GM19467 (cell line): ENCODE data around the gene FHIT.

Source experiments
- ATAC-seq: cut with Tn5 transposase; IDR thresholded peaks from one replicate; pipeline ENCODE4 v1.9.1; 2021; ENCODE audit warnings: mild to moderate bottlenecking, moderate library complexity; ENCODE audit not compliant: unreplicated experiment

Gene FHIT

DNA sequence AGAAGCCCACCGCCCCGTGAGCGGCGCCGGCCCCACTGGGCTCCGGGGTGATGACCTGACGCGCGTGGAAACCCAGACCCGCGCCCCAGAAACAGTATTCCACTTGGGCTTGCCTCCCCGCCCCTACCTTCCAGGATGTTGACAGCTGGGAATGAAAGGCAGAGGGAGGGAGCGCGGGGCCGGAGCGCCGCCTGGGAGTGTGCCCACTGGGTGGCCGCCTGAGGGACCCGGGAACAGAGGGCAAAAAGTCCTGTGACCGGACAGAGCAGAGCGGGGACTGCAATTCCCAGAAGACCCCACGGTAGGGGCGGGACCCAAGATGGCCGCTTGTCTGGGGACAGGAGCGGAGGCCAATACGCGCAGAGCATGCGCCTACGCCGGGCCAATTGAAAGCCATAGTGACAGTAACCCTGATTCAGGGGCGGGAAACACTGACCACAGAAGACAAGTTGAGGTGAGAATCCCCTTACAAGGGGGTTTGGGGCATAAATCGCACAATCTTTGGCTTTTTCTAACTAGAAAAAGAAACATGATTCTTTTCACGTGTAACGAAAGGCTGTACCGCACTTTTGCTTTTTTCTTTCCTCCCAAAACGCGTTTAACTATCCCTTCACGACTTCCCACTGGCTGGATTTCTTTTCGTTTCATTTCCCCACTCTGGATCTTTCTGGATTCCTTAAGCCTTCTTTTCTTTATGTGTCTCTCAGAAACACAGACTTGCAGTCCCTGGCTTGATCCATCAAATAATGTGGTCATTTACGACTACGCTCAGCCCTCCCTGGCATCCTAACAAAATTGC is at the start of gene FHIT:
FHIT (minus strand) TSS at position 279 of the 799 bp plus-strand sequence.
- peak; percentile 91 for ATAC-seq

DNA sequence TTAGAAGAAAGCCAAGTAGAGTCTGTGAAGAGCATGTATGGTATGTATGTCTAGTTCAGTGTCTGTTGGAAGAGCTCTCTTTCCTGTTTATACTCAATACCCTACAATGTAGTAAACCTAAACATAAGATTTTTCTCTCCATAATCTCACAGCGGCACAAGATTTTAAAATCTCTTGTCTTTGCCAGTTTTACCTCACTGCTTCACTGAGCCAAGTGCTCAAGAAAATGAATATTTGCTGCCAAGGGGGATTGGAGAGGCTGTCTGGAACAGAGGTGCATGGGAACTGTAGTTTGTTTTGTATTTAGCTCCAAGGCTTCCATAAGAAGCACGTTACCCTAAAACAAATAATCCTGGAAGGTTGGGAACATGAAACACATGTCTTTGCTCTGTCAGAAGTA is 49.5 kb upstream of the FHIT start:
- no peak for ATAC-seq

DNA sequence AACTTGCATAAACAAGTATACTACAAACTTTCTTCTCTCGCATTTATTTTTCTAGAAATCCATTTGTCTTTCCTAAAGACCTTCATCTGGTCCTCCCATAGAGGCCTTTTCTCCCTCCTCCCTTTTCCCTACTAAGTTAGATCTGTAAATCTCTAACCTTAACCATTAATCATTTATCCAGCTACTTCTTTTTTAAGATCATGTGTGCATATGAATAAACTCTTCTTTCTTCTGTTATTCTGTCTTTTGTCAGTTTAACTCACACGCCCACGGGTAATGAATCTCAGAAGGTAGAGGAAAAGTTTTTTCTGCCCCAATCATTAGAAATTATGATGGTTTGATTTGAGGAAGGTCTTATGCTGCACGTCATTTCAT is 48.7 kb upstream of the FHIT start:
- no peak for ATAC-seq

DNA sequence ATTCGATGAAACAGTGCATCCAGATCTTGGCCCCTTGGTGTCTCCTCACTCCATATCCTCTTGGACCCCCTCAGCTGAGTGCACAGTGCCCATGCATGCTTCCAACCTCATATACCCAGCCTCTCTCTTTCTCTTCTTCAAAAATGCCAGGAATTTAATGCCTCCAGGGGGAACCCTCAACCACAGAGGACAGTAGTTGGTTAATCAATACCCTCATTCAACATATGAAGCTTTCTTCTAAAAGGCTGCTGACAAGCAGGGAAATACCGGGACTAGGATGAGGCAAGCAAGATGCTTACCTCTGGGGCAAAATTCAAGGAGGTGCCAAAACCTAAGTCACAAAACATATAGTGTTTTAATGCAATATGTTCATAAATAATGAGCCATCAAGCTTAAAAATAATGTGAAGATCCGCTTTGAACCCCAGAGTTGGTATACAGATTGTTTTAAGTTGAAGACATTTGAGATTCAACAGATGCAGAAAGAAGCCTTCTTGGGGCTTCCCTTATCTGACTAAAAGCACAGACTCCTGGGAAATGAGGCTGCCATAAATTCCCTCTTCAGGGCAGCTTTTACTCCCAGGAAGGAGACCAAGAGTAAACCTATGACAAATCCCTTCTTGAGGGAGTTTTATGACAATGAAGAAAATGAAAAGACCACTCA is 48.2 kb upstream of the FHIT start:
- ATAC-seq: no peak

DNA sequence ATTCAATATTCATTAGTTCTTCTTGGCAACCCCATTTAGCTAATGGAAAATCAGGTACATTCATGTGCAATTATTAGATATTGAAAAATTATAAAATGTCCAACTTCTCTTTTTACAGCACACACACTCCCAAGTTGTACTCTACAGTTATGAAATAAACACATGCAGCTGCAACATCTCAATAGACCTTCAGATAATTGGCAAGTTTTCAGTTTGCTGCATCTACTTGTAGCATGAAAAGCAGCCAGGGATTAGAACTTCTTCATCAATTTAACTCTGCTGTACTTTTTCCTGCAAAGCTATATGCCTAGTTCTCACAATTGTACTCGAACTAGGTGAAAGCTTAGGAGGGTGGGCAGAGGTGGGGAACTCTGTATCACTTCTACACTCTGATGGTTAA is 46.6 kb upstream of the FHIT start:
- no peak for ATAC-seq

DNA sequence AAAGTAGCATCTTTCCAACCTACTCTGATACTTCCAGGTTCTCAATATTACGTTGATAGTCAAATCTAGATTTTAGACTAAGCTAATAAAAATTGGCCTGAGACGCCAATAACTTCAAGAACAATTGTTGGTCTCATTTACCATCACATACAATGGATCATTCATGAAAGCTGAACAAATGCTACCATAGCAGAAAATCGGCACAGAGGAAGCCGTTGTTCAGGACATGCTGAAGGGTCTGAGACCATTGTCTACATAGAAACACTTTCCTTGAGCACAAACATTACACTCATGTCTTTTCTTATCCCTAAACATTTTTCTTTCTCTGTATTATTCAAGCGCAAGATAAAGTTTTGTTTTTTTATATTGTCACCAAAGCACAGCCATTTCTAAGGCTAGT is 37.2 kb upstream of the FHIT start:
- no peak for ATAC-seq

DNA sequence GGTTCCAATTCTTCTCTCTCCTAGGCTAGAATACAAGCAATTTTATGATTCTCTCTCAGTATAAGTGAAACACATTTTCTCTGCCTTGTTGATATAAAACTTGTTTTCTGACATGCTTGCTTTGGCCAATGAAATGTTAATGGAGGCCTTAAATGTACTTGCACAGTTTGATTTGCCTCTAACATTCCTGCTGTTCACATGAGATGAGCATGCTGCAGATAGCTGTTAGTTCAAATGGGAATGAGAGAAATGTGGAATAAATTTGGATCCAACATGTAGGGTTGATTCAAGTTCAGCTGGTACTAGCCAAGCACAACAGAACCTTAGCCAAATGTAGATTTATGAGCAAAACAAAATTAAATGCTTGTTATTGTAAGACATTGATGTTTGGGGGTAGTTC is 32.6 kb upstream of the FHIT start:
- no peak for ATAC-seq

DNA sequence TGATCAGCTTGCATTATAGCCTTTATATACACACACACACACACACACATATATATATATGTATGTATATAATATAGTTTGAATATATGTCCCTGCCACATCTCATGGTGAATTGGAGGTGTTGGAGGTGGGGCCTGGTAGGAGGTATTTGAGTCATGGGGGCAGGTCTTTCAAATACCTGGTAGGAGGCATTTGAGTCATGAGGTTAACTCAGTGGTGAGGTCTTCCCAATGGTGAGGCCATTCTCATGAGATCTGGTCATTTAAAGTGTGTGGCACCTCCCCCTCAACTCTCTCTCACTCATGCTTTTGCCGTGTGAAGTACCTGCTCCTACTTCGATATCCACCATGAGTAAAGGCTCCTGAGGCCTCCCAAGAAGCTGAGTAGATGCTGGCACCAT is 27.5 kb upstream of the FHIT start:
- ATAC-seq: no peak

DNA sequence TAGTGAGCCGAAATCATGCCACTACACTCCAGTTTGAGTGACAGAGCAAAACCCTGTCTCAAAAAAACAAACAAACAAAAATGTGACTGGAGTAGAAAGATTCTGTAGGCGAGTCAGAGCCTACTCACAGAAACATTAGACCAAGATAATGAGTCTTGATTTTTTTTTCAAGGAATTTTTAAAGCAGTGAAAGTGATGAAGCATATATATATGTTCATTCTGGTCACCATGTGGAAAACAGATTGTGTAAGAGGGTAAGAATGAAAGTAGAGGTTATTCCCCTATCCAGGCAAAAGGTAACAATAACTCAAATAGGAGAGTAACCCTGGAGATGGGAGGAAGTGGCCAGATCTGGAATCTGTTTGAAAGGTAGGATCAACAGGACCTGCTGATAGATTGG is 26.2 kb upstream of the FHIT start:
- ATAC-seq: no peak

DNA sequence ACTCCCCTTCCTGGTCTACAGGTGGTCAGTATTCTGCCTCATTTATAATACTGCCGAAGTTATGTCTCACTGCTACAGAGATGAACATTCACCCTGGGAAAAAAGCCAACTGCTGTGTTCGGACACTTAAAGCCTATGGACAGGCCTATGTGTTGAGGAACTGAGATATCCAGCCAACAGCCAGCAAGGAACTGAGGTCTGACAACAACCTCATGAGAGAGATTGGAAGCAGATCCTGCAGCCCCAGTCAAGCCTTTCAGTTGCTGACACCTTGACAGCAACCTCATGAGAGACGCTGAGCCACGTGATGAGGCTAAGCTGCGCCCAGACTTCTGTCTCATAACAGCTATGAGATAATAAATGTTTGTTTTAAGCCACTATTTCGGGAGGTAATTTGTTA is 18.2 kb upstream of the FHIT start:
- no peak for ATAC-seq

DNA sequence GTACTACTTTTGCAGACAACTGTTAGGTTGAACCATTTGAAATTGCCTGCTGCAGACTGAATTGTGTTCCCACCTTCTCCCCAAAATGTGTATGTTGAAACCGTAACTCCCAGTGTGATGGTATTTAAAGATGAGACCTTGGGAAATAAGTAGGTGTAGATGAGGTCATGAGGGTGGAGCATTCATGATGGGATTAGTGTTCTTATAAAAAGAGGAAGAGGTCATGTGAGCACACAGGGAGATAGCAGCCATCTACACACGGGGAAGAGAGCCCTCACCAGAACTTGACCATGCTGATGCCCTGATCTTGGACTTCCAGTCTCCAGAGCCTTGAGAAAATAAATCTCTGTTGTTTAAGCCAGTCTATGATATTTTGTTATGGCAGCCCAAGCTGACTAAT is 17.4 kb upstream of the FHIT start:
- ATAC-seq: no peak

DNA sequence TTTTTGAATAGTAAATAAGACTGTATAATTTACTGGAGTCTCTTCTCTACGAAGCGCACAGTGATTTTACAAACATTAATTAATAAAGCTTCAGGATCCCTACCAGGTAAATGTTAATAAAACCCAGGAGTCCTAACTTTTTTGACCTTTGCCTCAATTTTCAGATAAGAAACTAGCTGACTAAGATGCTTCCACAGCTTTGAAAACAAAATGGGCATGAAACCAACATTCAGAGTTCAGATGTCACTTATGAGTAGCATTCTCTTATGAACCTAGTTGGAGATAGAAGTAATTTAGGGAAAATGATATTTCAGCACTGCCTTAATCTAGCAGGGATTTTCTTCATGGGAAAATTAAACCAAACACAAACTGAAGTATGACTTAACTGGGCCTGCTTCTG is 13.0 kb upstream of the FHIT start:
- no peak for ATAC-seq

DNA sequence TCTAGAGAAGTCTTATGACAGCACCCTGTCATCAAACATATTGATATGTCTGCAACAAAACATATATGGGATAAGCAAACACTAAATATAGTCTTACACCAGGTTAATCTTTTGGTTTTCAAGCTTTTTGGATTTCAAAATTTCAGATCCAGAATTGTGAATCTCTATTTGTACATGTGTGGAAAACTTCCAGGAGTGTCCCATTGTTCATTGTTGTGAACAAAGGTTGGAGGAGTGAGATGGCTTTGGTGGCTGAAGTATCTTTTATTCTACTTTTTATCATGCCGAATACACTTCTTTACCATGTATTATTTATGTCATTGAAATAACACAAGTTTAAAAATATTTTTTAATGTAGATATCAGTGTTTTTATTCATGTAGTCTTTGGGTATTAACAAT is 5.9 kb upstream of the FHIT start:
- no peak for ATAC-seq

DNA sequence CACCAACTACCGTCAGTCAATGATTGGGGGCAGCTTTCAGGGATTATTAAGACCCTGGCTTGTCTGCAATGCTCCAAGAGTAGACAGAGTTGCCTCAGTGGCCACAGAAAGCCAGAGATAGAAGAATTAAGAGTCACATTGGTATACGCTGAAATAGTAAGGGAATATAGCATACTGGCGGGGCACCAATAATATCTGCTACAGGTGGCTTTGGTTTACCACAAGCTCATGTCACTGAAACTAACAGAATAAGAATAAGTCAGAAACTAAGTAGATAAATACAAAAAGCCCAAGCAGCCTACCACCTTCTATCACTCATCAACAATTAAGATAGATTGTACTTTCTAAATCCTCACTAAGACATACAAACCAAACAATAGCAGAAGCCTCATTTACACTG is 2.5 kb upstream of the FHIT start:
- no peak for ATAC-seq

DNA sequence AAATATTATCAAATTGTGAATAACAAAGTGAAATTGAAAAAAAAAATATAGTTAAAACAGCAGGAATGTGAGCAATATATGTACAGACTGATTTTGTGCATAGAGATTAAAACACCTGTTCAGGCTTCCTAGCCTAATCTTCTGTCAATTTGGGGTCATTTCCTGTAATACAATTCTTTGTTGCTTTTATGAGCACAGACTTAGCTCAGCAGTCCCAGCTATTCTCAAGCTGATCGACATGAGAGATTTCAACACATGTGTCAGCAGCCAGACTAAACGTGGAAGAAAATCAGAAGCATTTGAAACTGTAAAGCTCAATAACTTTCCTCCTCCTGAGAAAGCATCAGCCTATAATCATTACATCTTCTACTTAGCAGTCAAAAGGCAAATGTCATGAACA is 1.6 kb upstream of the FHIT start:
- ATAC-seq: no peak

DNA sequence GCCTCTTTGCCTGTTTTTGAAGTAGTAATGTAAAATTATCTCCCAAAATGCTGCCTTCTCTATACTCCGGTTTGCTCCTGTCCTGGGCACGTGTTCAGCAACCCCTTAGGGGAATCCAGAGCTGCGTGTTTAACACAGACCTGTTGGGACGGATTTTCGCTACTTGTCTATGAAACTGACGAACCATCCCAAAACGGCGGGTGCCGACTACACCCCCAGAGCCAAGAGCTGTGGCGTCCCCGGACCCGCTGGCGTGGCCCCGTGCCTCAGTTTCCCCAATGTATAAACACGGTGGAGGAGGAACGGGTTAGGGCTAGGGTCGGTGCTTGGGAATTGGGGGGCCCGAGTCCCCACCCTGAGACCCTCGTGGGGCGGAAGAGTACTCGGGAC is 473 bp downstream of the FHIT start:
- ATAC-seq: no peak

DNA sequence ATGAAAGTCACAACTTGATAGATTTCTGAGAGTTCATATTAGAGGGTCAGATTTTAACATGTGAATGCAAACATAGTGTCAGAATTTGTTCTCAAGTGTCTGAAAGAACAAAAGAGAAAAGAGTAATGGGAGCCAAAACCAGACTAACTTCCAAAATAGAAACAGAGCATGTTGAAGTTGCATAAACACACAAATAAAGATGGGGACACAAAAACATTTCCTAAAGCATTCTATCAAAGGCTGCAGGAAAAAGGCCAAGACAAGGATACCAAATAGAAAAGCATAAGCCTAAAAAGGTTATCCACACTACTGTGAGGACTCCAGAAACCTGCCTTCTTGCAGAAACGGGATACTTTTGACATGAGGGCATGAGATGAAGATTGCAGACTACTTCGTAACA is 2.8 kb downstream of the FHIT start:
- no peak for ATAC-seq

DNA sequence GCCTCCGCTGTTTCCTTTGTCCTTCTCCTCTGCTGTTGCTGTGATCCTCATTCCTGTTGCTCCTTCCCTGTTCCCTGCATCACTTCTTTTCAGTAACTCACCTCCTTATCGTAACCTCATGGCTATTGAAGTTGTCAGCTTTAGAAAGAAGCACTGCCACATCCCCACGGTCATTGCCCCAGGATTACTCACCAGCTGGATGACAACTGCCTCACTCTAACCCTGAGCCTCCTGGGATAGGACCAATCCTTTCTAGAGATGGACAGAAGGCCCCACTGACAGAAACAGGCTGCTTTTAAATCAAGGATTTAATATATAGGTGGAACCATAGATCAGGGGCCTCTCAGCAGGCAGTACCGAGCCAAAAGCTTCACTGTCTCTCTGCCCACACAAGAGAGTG is 4.1 kb downstream of the FHIT start:
- ATAC-seq: no peak

DNA sequence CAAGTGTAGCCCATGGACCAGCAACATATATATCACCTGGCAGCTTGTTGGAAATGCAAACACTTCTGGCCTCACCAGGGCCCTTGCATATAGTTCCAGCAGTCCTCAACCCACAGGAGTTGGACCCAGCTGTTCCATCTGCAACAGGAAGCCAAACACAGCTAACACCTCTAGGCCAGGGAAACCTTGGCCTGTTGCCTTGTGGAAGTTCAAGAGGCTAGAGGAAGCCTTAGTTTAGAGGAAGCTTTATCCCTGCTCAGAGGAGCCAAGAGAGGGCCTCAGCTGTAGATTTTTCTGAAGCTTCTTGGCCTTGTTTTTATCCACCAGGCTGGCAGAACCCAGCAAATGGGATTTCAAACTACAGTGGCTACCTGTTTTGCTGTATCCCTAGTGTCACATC is 11.4 kb downstream of the FHIT start:
- ATAC-seq: no peak

DNA sequence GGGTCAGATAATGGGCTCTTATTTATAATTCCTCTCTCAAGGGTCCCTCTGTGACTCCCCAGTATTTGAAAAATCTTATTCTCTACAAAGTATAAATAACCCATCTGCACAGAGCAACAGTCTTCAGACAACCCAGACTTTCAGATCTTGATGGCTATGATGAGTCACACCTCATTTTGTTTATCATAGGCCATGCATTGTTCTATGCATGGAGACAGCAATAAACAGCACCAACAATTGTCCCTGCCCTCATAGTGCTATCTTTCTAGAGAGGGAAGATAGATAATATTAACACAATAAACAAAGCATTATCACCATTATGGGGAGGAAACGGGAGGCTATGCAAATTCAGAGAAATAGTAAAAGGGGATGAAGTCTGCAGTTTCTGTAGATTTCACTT is 13.4 kb downstream of the FHIT start:
- ATAC-seq: no peak

DNA sequence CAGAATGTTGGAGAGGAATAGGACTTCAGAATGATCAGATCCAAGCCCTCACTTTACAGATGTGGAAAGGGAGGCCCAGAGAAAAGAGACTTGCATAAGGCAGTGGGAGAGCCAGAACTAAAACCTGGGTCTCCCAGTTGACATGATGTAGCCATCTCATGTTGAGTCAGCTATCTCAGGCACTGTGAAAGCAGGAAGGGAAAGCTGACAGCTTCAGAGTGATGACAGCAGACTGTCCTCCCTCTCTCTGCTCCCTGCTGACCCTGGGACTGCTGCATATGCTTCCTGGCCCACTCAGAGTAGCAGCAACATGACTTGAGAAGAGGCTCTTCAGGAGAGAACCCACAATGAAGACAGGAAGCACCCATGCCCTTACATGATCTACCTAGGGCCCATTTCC is 14.7 kb downstream of the FHIT start:
- peak; percentile 85 for ATAC-seq

DNA sequence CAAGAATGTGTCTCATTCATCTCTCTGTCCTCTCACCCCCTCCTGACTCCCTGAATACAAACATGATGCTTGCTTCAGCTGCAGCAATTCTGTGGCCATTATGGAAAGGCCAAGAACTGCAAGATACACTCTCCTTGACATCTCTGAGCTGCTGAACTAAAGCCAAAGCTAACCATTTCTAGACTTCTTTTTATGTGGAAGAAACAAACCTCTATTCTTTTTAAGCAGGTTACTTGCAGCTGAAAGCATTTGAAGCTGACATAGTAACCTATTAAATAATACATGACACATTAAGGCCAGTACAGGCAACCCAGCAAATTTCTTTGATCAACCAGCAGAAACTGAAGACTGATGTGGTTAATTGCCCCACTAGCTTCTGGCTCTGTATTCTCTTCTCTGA is 17.5 kb downstream of the FHIT start:
- peak; percentile 40 for ATAC-seq

DNA sequence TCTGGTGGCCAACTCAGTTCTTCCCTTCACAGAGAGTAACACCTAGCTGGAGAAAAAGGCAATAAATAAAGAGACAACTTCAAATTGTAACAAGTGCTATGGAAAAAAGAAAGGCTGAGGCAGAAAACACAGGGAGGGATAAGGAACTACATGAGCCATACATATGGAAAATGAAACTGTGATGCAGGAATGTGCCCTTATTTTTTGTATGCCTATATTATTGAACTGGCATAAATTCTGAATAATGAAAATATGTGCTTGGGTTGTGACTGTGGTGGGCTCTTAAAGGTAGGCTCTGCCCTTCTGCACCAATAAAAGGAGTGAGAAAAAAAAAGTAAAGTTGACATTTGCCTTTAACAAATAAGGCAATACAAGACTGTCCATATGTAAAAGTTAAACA is 19.6 kb downstream of the FHIT start:
- ATAC-seq: no peak
